Renal cortical epithelial cell (primary cell): ENCODE measurements around the gene LCE2C. TPM values are rescaled to one million over a fixed set of nuclear protein-coding genes. Genes with fewer than 3 reads are reported as not detected.

ENCODE experiments used
- DNase-seq: peaks from one replicate; pipeline ENCODE4 v3.0.0-alpha.2; 2011; ENCODE audit warnings: low read depth
- total RNA-seq: library from RNA; depleted of rRNA; stranded (reverse); fragments of >200 nt; gene quantifications from 2 replicates; pipeline ENCODE4 v1.2.3, GENCODE V29; 2014

The LCE2C gene
- total RNA-seq, 1 donor from 2014 or later, result not detected

DNA sequence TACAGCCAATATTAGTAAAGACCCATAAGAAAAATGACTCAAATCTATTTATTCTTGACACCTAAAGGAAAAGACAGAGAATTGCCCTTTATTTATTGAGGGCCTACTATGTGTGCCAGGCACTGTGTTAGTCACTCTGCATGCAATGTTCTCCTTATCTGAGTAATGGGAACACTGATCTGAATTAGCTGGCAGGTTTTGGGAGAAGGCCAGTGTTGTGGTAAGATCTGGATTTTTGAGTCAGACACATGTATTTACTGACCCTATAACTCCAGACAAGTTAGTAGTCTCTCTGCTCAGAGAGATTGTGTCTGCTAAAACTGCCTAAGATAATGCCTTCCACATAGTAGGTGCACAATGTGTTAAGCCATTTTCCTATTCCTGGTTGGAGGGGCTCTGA is 50.2 kb downstream of the LCE2C start:
- DNase-seq, result no peak

Other genes starting within 250 kb of the LCE2C start
- not detected in 2 replicates for gene LCE5A, start 164.5 kb upstream of the LCE2C start, total RNA-seq
- not detected in 2 replicates for gene CRCT1, start 160.8 kb upstream of the LCE2C start, total RNA-seq
- gene LCE3E, start 108.5 kb upstream of the LCE2C start, total RNA-seq, result not detected in 2 replicates
- not detected in 2 replicates for gene LCE3D, start 94.8 kb upstream of the LCE2C start, total RNA-seq
- gene LCE3C, start 75.0 kb upstream of the LCE2C start, total RNA-seq, result not detected in 2 replicates
- gene LCE3B, start 61.5 kb upstream of the LCE2C start, total RNA-seq, result not detected in 2 replicates
- gene LCE3A, start 52.2 kb upstream of the LCE2C start, total RNA-seq, result not detected in 2 replicates
- gene LCE2D, start 11.9 kb upstream of the LCE2C start, total RNA-seq, result not detected in 2 replicates
- not detected in 2 replicates for gene LCE2B, start 10.8 kb downstream of the LCE2C start, total RNA-seq
- not detected in 2 replicates for gene LCE2A, start 23.1 kb downstream of the LCE2C start, total RNA-seq
- not detected in 2 replicates for gene LCE4A, start 32.9 kb downstream of the LCE2C start, total RNA-seq
- not detected in 2 replicates for gene KPRP, start 82.7 kb downstream of the LCE2C start, total RNA-seq
- gene LCE1F, start 99.9 kb downstream of the LCE2C start, total RNA-seq, result not detected in 2 replicates
- not detected in 2 replicates for gene LCE1E, start 111.0 kb downstream of the LCE2C start, total RNA-seq
- gene LCE1D, start 121.4 kb downstream of the LCE2C start, total RNA-seq, result not detected in 2 replicates
- gene LCE1C, start 131.4 kb downstream of the LCE2C start, total RNA-seq, result not detected in 2 replicates
- gene LCE1B, start 136.7 kb downstream of the LCE2C start, total RNA-seq, result not detected in 2 replicates
- not detected in 2 replicates for gene LCE1A, start 152.2 kb downstream of the LCE2C start, total RNA-seq
- gene LCE6A, start 167.6 kb downstream of the LCE2C start, total RNA-seq, result not detected in 2 replicates
- gene LCE7A, start 184.7 kb downstream of the LCE2C start, total RNA-seq, result not detected in 2 replicates
- gene SMCP, start 203.0 kb downstream of the LCE2C start, total RNA-seq, result not detected in 2 replicates
- gene IVL, start 233.3 kb downstream of the LCE2C start, total RNA-seq, result 0.15 and 2.4 TPM in 2 replicates